Measurements from ENCODE around the gene SPAG8.

Gene SPAG8

DNA sequence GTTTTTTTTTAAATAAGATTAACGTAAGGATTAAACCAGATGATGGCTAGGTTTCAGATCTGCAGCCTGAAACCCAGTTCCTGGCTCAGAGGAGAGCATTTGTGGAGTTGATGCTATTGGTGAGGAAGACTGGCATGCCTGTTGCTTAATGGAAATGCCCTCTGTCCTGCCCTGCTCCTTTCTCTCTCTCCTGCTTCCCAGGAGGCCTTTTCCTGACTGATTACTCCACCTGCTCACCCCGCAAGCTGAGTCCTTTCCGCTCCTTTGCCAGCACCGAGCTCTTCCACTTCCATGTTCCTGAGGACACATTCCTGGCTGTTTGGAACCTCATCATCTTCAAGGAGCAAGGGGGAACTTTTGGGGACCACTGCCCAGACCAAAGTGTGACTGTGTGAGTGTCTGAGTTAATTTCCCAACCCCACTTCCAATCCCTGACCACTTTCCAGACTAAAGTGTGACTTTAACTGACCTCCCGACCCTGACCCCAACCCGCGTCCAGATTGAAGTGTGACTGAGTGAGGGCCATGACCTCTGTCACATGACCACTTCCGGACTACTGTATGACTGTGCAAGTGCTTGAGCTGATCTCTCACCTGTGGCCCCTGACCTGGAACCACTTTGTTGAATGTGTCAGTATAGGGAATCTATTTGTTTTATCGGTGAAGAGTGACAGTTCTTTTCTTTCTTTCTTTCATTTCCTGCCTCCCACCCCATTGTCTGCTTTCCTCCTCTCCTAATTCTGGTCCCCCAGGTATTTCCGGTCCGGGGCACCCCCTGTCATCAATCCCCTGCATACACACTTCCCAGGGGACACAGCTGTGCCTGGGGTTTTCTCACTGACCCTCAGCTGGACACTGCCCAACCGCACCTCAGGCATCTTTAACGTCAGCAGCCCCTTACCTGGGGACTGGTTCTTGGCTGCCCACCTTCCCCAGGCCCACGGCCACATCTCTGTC lies 22.5 kb upstream of the SPAG8 start:
- ATAC-seq: no peak
- TF ChIP-seq, protein P1, sequence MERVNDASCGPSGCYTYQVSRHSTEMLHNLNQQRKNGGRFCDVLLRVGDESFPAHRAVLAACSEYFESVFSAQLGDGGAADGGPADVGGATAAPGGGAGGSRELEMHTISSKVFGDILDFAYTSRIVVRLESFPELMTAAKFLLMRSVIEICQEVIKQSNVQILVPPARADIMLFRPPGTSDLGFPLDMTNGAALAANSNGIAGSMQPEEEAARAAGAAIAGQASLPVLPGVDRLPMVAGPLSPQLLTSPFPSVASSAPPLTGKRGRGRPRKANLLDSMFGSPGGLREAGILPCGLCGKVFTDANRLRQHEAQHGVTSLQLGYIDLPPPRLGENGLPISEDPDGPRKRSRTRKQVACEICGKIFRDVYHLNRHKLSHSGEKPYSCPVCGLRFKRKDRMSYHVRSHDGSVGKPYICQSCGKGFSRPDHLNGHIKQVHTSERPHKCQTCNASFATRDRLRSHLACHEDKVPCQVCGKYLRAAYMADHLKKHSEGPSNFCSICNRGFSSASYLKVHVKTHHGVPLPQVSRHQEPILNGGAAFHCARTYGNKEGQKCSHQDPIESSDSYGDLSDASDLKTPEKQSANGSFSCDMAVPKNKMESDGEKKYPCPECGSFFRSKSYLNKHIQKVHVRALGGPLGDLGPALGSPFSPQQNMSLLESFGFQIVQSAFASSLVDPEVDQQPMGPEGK (CRISPR knock-in tag; IDR thresholded peaks at IDR 0.05; ENCODE audit: borderline replicate concordance): no peak
- TF ChIP-seq GLIS3 (CRISPR knock-in tag; IDR thresholded peaks at IDR 0.05) (no peak), ZNF70 (CRISPR knock-in tag; IDR thresholded peaks at IDR 0.05) (no peak)

DNA sequence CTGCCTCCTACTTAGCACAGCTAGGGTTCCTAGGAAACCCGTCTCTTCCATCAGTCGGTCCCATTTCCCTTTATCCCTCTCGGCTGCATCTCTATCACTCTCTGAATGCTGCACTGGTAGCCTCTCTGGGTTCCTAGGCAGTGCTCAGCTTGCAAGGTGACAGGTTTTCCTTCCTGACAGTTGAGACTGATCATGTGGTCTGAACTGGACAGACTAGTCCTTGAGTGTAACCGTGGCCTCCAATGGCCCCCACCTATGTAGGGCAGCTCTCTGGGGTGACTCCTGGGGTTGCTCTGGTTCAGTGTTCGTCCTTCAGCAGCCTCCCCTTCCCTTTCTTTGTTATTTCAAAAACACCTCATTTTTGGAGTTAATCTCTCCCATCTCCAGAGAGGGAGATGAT lies 20.8 kb upstream of the SPAG8 start:
- no peak for ATAC-seq
- no peak for TF ChIP-seq SNAI2 (CRISPR knock-in tag; IDR thresholded peaks at IDR 0.05)
- TF ChIP-seq OSR1 (CRISPR knock-in tag; IDR thresholded peaks at IDR 0.05): no peak
- no peak for TF ChIP-seq TCF4 (CRISPR knock-in tag; IDR thresholded peaks at IDR 0.05; ENCODE audit: borderline replicate concordance)
- TF ChIP-seq, protein P2, sequence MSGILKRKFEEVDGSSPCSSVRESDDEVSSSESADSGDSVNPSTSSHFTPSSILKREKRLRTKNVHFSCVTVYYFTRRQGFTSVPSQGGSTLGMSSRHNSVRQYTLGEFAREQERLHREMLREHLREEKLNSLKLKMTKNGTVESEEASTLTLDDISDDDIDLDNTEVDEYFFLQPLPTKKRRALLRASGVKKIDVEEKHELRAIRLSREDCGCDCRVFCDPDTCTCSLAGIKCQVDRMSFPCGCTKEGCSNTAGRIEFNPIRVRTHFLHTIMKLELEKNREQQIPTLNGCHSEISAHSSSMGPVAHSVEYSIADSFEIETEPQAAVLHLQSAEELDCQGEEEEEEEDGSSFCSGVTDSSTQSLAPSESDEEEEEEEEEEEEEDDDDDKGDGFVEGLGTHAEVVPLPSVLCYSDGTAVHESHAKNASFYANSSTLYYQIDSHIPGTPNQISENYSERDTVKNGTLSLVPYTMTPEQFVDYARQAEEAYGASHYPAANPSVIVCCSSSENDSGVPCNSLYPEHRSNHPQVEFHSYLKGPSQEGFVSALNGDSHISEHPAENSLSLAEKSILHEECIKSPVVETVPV (CRISPR knock-in tag; IDR thresholded peaks at IDR 0.05): no peak
- TF ChIP-seq PPARA (CRISPR knock-in tag; IDR thresholded peaks at IDR 0.05; ENCODE audit: borderline replicate concordance): no peak
- TF ChIP-seq, protein P3, sequence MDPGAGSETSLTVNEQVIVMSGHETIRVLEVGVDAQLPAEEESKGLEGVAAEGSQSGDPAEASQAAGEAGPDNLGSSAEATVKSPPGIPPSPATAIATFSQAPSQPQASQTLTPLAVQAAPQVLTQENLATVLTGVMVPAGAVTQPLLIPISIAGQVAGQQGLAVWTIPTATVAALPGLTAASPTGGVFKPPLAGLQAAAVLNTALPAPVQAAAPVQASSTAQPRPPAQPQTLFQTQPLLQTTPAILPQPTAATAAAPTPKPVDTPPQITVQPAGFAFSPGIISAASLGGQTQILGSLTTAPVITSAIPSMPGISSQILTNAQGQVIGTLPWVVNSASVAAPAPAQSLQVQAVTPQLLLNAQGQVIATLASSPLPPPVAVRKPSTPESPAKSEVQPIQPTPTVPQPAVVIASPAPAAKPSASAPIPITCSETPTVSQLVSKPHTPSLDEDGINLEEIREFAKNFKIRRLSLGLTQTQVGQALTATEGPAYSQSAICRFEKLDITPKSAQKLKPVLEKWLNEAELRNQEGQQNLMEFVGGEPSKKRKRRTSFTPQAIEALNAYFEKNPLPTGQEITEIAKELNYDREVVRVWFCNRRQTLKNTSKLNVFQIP (CRISPR knock-in tag; IDR thresholded peaks at IDR 0.05; ENCODE audit: borderline replicate concordance, low read depth): no peak
- TF ChIP-seq ZNF70 (CRISPR knock-in tag; IDR thresholded peaks at IDR 0.05): no peak

DNA sequence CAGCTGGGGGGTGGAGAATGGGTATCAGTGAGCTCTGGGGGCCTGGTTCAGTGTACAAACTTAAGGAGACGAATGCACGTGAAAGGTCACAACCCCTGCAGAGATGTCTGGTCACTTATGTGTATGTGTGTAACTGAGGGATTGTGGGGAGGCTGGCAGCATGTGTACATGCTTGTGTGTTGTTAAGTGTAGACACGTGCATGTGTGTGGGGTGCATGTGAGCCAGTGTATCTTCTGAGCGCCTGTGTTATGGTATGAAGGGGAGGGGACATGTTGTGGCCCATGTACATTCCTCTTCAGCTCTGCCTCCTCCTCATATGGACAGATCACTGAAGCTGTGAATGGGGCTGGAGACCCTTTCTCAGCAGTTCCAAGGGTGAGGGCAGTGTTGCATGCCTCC lies 19.0 kb upstream of the SPAG8 start:
- ATAC-seq: no peak
- TF ChIP-seq, protein P4, sequence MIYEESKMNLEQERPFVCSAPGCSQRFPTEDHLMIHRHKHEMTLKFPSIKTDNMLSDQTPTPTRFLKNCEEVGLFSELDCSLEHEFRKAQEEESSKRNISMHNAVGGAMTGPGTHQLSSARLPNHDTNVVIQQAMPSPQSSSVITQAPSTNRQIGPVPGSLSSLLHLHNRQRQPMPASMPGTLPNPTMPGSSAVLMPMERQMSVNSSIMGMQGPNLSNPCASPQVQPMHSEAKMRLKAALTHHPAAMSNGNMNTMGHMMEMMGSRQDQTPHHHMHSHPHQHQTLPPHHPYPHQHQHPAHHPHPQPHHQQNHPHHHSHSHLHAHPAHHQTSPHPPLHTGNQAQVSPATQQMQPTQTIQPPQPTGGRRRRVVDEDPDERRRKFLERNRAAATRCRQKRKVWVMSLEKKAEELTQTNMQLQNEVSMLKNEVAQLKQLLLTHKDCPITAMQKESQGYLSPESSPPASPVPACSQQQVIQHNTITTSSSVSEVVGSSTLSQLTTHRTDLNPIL (CRISPR knock-in tag; IDR thresholded peaks at IDR 0.05; ENCODE audit: low read depth): no peak
- no peak for TF ChIP-seq SNAI2 (CRISPR knock-in tag; IDR thresholded peaks at IDR 0.05)
- TF ChIP-seq TOX (CRISPR knock-in tag; IDR thresholded peaks at IDR 0.05; ENCODE audit: borderline replicate concordance): no peak
- TF ChIP-seq ZFP30 (CRISPR knock-in tag; IDR thresholded peaks at IDR 0.05): no peak
- TF ChIP-seq ZC3H10 (CRISPR knock-in tag; IDR thresholded peaks at IDR 0.05): no peak
- TF ChIP-seq OSR1 (CRISPR knock-in tag; IDR thresholded peaks at IDR 0.05): no peak
- no peak for TF ChIP-seq PPARA (CRISPR knock-in tag; IDR thresholded peaks at IDR 0.05; ENCODE audit: borderline replicate concordance)
- TF ChIP-seq, protein P5, sequence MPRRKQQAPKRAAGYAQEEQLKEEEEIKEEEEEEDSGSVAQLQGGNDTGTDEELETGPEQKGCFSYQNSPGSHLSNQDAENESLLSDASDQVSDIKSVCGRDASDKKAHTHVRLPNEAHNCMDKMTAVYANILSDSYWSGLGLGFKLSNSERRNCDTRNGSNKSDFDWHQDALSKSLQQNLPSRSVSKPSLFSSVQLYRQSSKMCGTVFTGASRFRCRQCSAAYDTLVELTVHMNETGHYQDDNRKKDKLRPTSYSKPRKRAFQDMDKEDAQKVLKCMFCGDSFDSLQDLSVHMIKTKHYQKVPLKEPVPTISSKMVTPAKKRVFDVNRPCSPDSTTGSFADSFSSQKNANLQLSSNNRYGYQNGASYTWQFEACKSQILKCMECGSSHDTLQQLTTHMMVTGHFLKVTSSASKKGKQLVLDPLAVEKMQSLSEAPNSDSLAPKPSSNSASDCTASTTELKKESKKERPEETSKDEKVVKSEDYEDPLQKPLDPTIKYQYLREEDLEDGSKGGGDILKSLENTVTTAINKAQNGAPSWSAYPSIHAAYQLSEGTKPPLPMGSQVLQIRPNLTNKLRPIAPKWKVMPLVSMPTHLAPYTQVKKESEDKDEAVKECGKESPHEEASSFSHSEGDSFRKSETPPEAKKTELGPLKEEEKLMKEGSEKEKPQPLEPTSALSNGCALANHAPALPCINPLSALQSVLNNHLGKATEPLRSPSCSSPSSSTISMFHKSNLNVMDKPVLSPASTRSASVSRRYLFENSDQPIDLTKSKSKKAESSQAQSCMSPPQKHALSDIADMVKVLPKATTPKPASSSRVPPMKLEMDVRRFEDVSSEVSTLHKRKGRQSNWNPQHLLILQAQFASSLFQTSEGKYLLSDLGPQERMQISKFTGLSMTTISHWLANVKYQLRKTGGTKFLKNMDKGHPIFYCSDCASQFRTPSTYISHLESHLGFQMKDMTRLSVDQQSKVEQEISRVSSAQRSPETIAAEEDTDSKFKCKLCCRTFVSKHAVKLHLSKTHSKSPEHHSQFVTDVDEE (CRISPR knock-in tag; IDR thresholded peaks at IDR 0.05): no peak
- TF ChIP-seq, protein P2 (CRISPR knock-in tag; IDR thresholded peaks at IDR 0.05): no peak
- TF ChIP-seq GLIS3 (CRISPR knock-in tag; IDR thresholded peaks at IDR 0.05): no peak
- no peak for TF ChIP-seq ZFP3 (CRISPR knock-in tag; IDR thresholded peaks at IDR 0.05)
- TF ChIP-seq ZNF565 (CRISPR knock-in tag; conservative IDR thresholded peaks at IDR 0.05; ENCODE audit: low read depth): no peak
- no peak for TF ChIP-seq ESRRG (CRISPR knock-in tag; IDR thresholded peaks at IDR 0.05)
- TF ChIP-seq, protein P3 (CRISPR knock-in tag; IDR thresholded peaks at IDR 0.05; ENCODE audit: borderline replicate concordance, low read depth): no peak
- no peak for TF ChIP-seq ISL1 (CRISPR knock-in tag; IDR thresholded peaks at IDR 0.05)
- TF ChIP-seq, protein P1 (CRISPR knock-in tag; IDR thresholded peaks at IDR 0.05; ENCODE audit: borderline replicate concordance): no peak
- TF ChIP-seq BACH2 (CRISPR knock-in tag; IDR thresholded peaks at IDR 0.05; ENCODE audit: borderline replicate concordance): no peak
- TF ChIP-seq ARNTL (CRISPR knock-in tag; IDR thresholded peaks at IDR 0.05; ENCODE audit: borderline replicate concordance, low read depth): no peak
- no peak for TF ChIP-seq RARB (CRISPR knock-in tag; IDR thresholded peaks at IDR 0.05)
- TF ChIP-seq TCF4 (CRISPR knock-in tag; IDR thresholded peaks at IDR 0.05; ENCODE audit: borderline replicate concordance): no peak
